OCI-LY1 (cell line): ENCODE results near the gene IVNS1ABP.

Experiments
- EZH2 ChIP-seq: fragments of 200-600 bp; sonication (generic), shearing (Covaris generic); IDR thresholded peaks from 2 replicates; pipeline ENCODE4 v1.8.0; 2017; ENCODE audit warnings: borderline replicate concordance, mixed run types, mild to moderate bottlenecking, antibody characterized with exemption, low read length, moderate library complexity, mixed read lengths
- TF ChIP-seq, protein P1 (sequence below): fragments of 200-600 bp; sonication (generic), shearing (Covaris generic); IDR thresholded peaks from 2 replicates; pipeline ENCODE4 v1.5.1; 2017; ENCODE audit warnings: mild to moderate bottlenecking, antibody characterized with exemption, low read length, moderate library complexity, mixed read lengths

DNA sequence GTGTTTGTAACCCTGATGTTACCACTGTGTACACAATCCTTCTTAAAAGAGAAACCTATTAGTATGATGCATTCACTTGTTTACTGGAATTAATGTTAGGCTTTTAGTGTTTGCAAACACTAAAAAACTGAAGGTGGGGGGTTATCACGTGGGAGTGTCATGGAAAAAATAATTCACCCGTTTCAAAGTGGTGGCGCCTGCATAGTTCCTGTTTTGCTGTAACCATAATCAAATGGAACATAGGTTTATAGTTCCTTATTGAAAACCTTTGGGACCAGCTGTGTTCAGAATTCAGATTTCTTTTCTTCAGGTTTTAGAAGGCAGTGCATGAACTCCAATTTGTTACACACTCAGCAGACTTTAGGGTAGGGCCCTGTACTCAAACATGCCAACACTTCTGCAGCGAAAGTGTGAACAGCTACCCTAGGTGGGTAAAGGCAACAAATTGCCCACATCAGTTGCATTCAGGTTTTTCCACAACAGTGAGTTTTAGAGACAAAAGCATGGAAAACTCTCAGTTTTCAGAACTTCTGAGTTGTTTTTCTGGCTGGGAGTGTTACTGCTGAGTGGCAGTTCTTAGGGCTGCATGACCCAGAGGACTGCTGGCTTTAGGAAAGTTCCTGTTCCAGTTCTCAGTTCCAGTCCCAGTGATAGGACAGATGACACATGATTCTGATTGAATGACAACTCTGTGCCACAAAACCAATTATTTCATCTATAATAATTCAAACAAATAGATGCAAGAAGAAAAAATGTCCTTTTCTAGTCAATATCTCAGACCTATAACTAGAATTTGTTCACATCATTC is 29.1 kb upstream of the IVNS1ABP start:
- TF ChIP-seq, protein P1, sequence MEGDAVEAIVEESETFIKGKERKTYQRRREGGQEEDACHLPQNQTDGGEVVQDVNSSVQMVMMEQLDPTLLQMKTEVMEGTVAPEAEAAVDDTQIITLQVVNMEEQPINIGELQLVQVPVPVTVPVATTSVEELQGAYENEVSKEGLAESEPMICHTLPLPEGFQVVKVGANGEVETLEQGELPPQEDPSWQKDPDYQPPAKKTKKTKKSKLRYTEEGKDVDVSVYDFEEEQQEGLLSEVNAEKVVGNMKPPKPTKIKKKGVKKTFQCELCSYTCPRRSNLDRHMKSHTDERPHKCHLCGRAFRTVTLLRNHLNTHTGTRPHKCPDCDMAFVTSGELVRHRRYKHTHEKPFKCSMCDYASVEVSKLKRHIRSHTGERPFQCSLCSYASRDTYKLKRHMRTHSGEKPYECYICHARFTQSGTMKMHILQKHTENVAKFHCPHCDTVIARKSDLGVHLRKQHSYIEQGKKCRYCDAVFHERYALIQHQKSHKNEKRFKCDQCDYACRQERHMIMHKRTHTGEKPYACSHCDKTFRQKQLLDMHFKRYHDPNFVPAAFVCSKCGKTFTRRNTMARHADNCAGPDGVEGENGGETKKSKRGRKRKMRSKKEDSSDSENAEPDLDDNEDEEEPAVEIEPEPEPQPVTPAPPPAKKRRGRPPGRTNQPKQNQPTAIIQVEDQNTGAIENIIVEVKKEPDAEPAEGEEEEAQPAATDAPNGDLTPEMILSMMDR: no peak
- TF ChIP-seq EZH2: no peak
